GM12872 (cell line): Measurements from ENCODE around the gene OTX1.

ENCODE experiments used
- TF ChIP-seq, protein P1 (sequence below): IDR thresholded peaks from 3 replicates; pipeline ENCODE4 v1.5.1; 2011; ENCODE audit warnings: low read depth, mild to moderate bottlenecking, low read length, moderate library complexity; ENCODE audit not compliant: insufficient read depth

The OTX1 gene

DNA sequence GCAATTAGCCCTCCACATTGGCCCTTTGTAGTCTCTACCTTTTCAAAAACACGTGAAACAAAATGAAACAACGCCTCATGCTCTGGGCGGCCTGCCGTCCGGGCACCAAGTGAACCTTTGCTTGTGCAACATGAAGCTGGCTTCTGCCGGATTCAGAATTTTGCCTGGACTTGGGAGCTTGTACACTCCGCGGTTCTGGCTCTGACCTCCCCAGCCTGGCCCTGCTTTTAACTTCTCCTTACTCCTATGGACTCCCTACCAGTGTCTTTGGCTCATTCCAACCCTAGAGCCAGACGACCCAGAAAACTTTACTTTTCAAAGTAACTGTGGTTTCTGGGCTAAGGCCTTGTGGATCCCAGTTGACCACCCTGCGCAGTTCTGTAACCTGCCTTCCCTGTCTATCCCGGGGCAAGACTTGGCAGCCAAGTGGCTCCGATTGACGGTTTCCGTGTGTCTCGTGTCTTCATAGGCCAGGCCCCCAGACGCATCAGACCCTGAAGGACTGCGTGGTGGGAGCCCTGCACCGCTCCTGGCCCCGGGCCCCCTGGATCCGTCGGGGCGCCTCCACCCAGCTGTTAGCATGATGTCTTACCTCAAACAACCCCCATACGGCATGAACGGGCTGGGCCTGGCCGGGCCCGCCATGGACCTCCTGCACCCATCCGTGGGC is 1.9 kb downstream of the OTX1 start:
- TF ChIP-seq, protein P1, sequence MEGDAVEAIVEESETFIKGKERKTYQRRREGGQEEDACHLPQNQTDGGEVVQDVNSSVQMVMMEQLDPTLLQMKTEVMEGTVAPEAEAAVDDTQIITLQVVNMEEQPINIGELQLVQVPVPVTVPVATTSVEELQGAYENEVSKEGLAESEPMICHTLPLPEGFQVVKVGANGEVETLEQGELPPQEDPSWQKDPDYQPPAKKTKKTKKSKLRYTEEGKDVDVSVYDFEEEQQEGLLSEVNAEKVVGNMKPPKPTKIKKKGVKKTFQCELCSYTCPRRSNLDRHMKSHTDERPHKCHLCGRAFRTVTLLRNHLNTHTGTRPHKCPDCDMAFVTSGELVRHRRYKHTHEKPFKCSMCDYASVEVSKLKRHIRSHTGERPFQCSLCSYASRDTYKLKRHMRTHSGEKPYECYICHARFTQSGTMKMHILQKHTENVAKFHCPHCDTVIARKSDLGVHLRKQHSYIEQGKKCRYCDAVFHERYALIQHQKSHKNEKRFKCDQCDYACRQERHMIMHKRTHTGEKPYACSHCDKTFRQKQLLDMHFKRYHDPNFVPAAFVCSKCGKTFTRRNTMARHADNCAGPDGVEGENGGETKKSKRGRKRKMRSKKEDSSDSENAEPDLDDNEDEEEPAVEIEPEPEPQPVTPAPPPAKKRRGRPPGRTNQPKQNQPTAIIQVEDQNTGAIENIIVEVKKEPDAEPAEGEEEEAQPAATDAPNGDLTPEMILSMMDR = no peak

GRCh38 chr2:63053081-63053888 is 2.7 kb downstream of the OTX1 start:
- TF ChIP-seq, protein P1 = no peak

- TF ChIP-seq, protein P1 = peak; percentile 74
Observed at GRCh38 chr2:63053889-63054602, 3.4 kb downstream of the OTX1 start.

- TF ChIP-seq, protein P1 = no peak
Observed at GRCh38 chr2:63054841-63055225, 4.2 kb downstream of the OTX1 start.

GRCh38 chr2:63055226-63056106 is 4.8 kb downstream of the OTX1 start:
- TF ChIP-seq, protein P1 = no peak

- TF ChIP-seq, protein P1 = no peak
Observed at GRCh38 chr2:63056107-63057050, 5.7 kb downstream of the OTX1 start.
